Suppressor macrophage (primary cell): ENCODE results near the gene TRPT1.
"Not testable (repeated sequence)": the region's sequence is repeated elsewhere in the genome, so short reads cannot be mapped to it uniquely, and the experiment has no call there.

Experiments used
- DNase-seq, 4 experiments: peaks; one replicate each; pipeline ENCODE4 v3.0.0-alpha.2; 2020 to 2022

Gene TRPT1

DNA sequence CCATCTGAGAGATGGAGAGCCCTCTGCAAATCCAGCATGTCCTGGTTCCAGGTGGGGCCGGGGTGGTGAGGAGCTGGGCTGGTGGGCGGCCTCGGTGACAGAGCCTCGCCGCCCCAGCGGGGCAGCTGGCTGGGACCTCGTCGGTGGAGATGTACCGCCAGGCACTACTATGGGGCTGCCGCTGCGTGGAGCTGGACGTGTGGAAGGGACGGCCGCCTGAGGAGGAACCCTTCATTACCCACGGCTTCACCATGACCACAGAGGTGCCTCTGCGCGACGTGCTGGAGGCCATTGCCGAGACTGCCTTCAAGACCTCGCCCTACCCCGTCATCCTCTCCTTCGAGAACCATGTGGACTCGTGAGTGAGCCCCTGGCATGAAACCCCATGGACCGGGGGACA, 32.4 kb upstream of the TRPT1 start:
- DNase-seq, result no peak

GRCh38 chr11:64256300-64256699, 30.3 kb upstream of the TRPT1 start:
- no peak for DNase-seq

DNA sequence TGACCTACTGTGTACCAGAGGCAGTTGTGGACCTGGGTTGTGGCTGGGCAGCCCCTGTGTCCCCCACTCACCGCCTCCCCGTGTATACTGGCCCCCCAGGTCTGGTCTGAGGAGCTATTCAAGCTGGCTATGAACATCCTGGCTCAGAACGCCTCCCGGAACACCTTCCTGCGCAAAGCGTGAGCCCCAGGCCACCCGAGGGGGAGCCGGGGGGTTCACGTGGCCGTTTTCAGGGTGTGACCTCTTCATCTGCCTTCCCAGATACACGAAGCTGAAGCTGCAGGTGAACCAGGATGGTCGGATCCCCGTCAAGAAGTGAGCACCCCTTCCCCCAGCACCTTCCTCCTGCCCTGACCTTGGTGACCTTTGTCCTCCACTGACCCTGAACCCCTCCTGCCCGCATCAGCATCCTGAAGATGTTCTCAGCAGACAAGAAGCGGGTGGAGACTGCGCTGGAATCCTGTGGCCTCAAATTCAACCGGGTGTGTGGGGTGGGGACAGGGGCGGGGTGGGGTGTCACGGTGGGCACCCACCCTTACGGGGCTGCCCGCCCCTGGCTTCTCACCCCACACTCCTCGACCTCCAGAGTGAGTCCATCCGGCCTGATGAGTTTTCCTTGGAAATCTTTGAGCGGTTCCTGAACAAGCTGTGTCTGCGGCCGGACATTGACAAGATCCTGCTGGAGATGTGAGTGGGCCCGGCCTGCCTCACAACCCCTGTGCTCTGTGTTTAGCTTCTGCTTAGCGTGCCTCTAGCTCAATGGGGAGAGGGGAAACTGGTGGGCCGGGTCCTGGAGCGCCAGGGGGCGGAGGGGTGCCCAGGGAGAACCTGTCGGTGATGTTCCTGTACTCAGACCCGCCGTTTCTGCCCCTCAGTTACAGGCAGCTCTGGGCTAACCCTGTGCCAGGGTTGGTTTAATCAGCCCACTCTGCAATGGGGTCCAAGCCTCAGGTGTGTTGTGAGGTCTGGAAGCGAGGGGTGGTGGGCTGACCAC, 29.4 kb upstream of the TRPT1 start:
- DNase-seq, result no peak

DNA sequence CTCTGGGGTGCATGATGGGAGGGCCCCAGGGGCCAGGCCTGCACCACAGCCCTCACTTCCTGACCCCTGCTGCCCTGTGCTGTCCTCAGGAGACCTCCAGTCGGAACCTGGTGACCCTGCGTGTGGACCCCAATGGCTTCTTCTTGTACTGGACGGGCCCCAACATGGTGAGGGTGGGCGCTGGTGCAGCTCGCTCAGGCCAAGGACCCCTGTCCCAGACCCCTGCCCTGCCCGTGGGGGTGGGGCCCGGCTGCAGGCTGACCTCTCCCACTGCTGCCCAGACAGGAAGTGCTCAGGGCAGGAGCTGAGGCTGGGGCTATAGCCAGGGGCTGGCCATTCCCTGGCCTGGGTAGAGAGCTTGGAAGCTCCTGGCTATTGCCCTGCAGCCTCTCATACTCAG, 28.3 kb upstream of the TRPT1 start:
- DNase-seq, result no peak

- no peak for DNase-seq
Observed at GRCh38 chr11:64253481-64253880, 27.5 kb upstream of the TRPT1 start.

DNA sequence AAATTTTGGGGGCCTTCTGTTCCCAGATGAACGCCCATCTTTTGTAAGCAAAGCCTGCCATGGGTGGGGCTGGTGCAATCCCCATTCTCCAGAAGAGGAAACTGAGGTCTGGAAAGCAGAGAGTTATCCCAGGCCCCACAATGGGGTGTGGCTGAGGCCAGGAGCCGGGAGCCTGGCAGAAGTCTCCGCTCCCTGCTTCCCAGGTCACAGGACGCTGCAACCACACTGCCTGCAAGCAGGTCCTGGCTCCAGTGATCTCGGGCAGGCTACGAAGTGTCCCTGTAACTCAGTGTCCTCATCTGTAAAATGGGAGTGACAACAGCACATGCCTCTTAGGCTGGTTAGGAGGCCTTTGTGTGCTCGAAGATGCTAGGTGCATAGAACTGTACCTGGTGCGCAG, 27.1 kb upstream of the TRPT1 start:
- DNase-seq, result no peak

DNA sequence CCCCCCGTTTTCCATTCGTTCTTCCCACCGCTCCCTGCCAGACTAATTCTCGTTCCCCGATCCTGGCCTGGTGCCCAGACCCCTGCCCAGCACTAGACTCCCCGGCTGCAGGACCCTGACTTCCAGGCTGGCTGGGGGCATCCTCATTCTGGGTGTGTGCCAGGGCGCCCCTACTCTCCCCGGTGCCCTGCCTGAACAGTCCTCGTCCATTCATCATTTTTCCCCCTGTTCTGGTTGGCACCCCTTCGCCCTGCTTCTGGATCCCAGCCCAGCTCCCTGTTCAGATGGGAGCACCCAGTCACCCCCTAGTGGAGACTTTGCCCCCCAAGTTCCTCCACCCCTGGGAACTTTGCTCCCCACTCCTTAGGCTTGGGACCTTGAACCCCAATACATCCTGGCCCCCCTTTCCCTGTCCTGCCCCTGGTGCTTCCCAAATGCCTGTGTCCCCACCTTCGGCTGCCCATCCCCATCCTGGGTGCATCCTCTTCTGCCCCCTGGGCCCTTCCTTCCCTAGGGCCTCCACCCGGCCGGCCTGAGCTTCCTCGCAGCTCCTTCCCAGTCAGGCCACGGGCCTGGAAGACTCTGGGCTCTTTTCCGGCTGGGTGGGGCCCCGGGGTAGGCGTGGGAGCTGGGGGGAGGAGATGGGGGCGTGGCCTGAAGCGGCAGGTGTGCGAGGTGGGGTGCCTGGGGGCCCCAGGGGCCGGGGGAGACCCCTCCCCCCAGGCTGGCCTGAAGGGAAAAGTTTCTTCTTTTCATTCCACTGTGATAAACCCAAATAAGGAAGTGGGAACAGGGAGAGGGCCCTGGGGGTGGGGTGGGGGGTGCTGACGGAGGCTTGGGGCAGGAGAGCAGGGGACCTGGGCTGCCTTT, 26.3 kb upstream of the TRPT1 start:
- DNase-seq, result peak; percentile 60 to 85 (median 68)

GRCh38 chr11:64251753-64252002, 25.7 kb upstream of the TRPT1 start:
- DNase-seq, result no peak

DNA sequence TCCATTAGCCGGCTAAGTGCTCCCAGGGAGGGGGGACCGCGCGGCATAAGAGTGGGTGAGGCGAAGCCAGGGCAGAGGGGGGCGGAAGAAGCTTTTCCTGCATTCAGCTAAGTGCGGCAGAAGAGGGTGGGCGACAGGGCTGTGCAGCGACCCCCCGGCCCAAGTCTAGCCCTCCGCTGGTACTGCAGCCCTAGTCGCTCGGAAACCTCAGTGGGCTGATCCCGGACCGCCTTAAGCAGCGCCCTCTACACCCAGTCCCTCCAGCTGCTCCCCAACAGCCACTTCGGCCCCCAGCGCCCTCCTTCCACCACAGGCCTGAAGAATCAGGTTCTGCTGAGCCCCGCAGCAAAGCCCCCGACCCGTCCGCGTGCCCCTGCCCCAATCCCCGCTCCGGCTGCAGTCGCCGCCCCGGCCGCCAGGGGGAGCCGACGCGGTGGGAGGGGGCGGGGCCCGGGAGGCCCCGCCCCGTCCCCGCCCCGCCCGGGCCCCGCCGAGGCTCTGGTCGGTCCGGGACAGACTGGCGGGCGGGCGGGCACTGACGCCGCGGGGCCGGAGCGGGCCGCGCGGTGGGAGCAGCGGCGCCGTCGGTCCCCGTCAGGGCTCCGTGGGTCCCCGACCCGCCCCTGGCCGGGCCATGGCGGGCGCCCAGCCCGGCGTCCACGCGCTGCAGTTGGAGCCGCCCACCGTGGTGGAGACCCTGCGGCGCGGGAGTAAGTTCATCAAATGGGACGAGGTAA, 25.2 kb upstream of the TRPT1 start, which contains the start of gene PLCB3:
TSS of gene PLCB3 (plus strand) at position 515 of the 737 bp plus-strand sequence. CDS start at position 635, 120 bp downstream.
- DNase-seq, result peak; percentile 71 to 91 (median 88)

DNA sequence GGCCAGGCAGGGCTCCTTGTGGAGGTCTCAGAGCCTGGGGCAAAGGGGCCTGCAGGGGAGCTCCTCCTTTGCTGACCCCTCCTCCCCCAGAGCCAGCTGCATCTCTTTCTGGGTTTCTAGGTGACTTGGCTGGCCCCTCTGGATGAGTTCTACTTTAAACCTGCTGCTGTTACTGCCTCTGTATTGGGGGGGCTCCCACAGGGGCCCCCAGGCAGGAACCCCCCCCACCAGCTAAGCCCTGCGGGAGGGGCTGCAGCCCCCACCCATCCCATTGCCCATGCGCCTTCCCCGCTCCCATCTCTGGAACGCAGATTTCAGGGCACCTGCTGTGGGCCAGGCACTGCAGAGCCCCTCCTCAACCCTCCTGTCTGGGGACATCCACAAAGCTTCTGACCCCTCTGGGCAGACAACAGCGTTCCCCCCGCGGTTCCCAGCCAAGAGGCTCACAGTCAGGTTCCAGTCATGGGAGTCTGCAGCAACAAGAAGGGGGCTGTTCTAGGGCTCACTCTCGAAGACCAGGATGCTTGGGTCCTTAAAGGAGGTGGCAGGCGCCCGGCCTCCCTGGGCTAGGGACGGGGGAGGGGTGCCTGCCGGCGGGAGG, 24.5 kb upstream of the TRPT1 start:
- DNase-seq, result no peak

GRCh38 chr11:64249563-64250414, 23.8 kb upstream of the TRPT1 start:
- DNase-seq, result no peak

GRCh38 chr11:64249038-64249437, 23.1 kb upstream of the TRPT1 start:
- no peak for DNase-seq

DNA sequence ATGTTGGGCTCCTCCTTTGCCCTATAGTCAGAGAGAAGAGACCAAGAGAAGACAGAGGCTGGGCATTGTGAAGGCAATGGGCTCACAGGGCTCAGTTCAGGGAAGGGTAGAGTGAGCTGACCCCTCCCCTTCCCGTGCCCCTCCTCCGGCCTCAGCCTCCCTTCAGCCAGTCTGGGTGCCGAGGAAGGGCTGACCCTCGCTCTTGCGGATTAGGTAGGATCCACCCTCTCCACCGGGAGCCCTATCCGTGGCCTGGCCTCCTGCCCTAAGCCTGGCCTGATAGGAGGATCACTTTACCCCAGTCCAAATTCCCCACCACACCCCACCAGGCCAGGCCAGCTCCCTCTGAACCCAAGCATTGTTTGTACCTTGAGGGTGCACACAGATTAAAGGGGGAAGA, 22.6 kb upstream of the TRPT1 start:
- no peak for DNase-seq

GRCh38 chr11:64247729-64248531, 21.9 kb upstream of the TRPT1 start:
- peak in 1 of 4 experiments; percentile 0 for DNase-seq

GRCh38 chr11:64246871-64247728, 21.1 kb upstream of the TRPT1 start, which contains the start of gene PPP1R14B:
TSS of gene PPP1R14B (minus strand) at chr11:64246943. CDS start at chr11:64246673, 270 bp downstream.
- DNase-seq, result peak; percentile 90 to 96 (median 94)

GRCh38 chr11:64246621-64246870, 20.6 kb upstream of the TRPT1 start:
- not testable (repeated sequence) for DNase-seq

GRCh38 chr11:64245797-64246620, 20.0 kb upstream of the TRPT1 start:
- peak; percentile 78 to 87 (median 85) for DNase-seq

DNA sequence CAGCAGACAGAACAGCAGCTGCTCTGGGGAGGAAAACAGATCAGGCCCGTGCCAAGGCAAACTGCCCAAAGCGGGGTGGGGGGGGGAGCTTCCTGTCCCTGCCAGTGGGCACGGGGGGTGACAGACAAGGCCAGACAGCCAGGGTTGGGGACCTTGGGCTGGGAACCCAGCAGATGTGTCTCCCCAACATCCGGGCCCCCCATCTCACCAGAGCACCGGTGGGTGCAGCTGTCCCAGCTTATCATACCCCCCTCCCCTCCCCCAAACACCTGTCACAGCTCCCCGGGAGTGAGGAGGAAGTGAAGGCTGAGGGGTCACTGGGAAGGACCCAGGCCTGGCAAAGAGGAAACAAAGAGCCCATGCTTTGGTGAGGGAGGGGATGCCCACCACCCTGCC, 19.4 kb upstream of the TRPT1 start:
- DNase-seq, result peak in 2 of 4 experiments; percentile 33 to 40

DNA sequence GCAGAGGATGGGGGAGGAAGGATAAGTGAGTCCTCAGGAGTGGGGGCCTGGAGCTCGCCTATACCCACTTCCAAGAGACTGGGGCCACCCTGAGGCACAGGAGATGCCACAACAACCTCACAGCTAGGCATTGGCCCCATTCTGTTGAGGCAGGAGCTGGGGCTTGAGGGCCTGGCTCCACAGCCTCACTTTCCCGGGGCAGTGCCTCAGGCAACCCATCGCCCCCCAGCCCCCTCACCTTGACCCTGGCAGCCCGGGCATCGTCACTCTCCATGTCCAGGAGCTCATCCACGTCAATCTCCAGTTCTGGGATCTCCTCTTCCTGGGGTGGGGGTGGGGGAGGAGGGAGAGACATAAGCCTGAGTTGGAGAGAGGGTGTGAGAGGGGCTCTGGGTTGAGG, 19.0 kb upstream of the TRPT1 start:
- DNase-seq, result no peak
